Effector CD8-positive, alpha-beta T cell (primary cell): Measurements from ENCODE around the gene P2RX3.

Experiments
- DNase-seq: peaks from one replicate; lab custom pipeline; 2025; lab: John Stamatoyannopoulos, UW

The P2RX3 gene

GRCh38 chr11:57310091-57310490 lies 28.1 kb upstream of the P2RX3 start:
- no peak for DNase-seq

GRCh38 chr11:57310630-57311086 lies 27.5 kb upstream of the P2RX3 start:
- no peak for DNase-seq

DNA sequence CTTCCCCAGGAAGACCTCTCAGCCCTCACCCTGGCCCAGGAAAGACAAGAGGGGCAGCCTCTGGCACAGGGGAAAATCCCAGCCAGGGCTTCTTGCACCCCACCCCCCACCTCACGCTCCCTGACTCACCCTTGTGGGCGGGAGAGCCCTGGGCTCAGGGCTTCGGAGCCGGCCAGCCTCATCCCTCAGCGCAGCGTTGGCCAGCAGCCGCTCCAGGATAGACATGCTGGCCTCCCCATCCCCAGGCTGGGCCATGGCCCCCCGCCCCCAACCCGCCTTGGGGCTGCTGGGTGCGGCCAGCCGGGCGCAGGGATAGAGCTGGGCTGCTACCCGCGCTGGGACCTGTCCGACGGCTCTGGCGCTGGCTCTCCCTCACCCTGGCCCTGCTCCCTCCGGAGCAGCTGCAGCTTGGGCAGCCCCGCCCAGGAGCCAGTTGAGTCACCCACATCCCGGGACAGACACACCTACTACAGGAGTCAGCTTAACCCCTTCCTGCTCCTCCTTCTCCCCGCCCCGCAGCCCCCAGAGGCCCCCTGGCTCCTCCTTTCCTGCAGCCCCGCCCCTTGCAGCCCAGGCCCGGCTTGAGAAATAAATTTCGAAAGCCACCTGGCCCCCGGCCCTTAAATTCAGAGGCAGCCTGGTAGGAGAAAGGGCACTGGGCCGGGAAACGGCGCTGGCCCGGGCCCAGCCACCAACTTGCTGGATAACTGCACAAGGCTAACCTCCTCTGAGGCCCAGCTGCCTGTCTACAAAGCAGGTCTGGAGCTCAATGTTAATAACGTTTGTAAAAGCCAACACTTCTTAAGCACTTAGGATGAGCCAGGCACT lies 26.8 kb upstream of the P2RX3 start:
- peak; percentile 14 for DNase-seq

GRCh38 chr11:57312511-57313021 lies 25.6 kb upstream of the P2RX3 start:
- no peak for DNase-seq

- no peak for DNase-seq
Measured at GRCh38 chr11:57313071-57313787, 24.9 kb upstream of the P2RX3 start.

GRCh38 chr11:57313788-57314135 lies 24.4 kb upstream of the P2RX3 start:
- no peak for DNase-seq

DNA sequence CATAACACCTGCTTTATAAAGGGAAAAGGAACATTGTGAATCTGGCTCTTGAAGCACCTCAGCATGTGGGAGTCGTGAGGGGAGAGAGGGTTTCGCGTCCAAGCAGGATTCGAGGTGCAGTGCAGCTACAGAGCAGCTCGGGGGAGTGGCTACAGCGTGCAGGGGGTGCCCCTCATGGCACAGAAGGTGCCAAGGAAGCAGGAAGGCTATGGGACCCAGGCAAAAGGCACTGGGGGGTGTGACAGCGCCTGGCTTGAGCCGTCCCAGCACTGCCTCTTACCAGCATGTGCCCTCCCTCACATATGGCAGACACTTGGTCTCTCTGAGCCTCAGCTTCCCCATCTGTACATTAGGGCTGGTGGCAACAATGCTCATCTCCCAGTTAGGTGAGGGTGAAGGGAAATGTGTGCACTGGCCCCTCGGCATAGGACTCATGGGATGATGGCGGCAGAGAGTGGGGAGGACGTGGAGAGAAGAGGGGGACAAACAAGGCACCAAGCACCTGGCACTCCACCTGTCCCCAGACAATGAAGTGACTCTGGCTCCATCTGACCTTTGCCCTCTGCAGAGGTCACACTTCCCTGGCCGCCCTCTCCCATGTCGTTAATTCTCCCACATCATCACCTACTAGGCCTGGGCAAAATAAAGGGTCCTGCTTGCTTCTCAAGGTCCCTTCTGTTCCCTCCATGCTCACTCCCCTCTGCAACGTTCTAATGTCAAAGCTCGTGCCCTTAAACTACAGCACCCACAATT lies 23.8 kb upstream of the P2RX3 start:
- DNase-seq: no peak

- no peak for DNase-seq
Measured at GRCh38 chr11:57315491-57315890, 22.7 kb upstream of the P2RX3 start.

DNA sequence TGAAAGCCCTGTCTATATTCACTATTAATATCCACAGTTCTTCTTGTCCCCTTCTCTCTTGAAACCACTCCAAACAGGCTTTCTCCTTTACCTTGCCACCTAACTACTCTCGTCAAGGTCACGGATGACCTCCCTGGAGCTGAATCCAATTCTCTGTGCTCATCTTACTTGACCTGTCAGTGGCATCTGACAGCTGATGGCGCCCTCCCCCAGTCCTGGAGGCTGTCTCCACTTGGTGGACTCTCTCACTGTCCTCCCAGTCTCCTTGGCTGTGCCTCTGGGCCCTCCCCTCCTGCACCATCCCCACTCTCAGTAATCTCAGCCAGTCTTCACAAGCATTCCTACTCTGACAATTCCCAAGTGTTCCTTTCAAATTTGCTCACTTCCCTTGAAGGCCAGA lies 22.1 kb upstream of the P2RX3 start:
- no peak for DNase-seq

DNA sequence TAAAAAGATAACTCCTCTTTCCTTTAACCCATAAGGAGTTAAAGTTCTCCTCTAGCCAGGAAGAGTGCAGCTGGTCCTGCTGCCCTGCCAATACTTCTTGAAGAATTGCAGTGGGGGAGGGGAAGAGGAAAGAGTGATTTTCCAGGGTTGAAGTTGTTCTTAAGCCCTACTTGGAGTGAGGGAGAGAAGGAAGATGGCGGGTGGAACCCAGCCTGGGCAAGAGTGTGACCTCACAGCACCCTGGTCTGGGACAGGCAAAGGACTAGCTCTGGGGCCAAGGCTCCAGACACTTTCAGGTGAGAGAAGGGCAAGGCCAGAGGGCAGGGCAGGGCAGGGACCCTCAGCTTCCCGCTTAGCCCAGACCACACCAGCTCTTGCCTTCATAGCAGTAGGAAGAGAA lies 20.0 kb upstream of the P2RX3 start:
- no peak for DNase-seq

DNA sequence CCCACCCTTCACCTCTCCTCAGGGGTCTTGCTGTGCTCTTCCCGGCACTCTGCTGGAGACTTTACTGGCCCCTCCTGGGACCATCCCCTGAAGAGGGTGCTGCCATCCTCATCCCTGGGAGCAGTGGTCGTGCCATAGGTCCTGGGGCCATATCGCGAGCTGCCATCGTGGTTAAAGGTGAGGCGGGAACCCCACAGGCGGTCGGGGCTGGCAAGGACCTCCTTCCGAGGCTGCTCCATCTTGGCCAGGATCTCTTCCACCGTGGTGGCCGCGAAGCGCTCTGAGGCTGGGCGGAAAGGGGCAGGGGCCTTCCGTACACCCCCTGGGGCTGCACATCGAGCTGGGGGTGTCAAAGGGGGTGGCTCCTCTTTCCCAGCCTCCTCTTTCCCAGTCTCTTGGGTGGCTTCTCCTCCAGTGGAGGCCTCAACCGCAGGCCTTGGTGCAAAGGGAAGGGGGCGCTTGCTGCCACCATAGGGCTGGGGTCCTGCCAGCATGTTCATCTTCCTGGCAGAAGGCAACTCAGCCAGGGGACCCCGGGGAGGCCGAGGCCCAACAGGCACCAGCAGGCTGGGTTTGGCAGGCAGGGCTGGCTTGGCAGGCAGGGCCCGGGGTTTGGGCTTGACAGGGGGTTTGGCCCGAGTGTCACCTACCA lies 18.0 kb upstream of the P2RX3 start:
- no peak for DNase-seq

GRCh38 chr11:57320719-57321387 lies 17.3 kb upstream of the P2RX3 start:
- DNase-seq: no peak

DNA sequence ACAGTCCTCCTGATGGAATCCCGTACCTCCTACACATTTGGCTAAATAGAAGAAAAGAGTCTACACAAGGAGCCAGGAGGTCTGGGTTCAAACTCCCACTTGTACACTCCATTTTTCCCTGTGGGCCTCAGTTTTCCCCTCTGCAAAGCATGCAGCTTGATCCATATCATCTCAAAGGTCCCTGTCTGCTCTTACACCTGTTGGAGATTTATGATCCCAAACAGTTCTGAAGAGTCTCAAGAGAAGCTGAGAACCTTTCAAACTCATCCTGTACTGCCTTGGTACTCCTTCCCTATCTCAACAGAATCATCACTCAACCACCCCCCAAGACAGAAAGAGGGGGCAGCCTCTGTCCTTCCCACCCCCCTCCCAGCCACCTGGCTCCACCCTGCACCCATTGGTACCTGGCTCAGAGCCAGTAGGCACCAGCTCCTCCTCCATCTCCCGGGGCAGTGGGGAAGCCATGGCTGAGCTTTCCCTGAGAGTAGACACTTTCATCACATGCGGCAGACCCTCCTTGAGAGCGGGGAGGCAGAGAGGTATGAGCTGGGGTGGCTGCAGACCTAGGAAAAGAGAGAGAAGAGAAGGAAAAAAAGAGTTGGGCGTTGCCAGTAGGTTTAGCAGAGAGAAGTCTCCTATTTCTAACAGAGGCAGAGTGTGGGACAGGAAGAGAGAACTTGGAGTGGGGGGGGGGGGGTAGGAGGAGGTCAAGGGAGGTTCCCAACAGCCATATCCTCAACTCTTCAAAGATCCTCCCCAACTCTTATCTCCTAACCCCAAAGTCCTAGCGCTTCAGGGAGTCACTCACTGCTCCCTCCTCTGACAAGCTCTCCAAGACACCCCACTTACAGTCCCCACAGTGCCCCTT lies 16.5 kb upstream of the P2RX3 start:
- DNase-seq: no peak

DNA sequence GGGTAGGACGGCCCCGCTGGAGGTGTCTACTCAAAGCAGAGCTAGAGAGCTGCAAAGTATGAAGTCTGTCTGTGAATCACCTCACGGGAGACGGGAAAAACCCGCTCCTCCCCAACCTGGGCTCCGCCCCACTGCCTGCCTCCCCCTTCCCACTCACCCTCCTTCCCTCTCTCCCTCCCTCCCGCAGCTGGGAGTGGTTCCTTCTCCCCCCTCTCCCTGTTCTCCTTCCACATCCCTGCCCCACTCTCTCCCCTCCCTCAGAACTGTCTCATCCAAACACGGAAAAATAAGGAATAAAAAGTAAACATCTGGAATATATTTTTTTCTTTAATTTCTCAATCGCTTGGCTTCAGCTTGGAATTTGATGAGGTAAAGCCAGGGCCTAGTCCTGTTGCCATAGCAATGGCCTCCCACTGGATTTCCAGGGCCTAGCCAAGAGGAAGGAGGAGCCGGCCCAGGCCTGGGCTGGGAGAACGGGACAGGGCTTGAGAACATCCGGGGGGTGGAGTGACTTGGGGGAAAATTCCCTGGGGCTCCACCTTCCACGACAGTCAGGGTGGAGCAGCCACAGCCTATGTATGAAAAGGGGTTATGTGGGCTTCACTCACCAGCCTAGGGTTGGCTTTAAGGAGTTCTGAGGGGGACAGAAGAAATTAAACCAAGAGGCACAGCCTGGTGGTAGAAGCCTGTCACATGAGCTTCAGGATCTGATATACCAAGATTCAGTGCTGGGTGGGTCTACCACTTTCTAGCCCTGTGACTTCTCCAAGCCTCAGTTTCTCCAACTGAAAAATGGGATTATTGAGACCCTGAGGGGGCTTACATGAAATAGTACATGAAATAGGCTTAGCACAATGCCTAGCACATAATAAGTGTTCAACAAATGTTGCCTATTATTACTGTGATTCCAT lies 15.6 kb upstream of the P2RX3 start:
- DNase-seq: no peak

DNA sequence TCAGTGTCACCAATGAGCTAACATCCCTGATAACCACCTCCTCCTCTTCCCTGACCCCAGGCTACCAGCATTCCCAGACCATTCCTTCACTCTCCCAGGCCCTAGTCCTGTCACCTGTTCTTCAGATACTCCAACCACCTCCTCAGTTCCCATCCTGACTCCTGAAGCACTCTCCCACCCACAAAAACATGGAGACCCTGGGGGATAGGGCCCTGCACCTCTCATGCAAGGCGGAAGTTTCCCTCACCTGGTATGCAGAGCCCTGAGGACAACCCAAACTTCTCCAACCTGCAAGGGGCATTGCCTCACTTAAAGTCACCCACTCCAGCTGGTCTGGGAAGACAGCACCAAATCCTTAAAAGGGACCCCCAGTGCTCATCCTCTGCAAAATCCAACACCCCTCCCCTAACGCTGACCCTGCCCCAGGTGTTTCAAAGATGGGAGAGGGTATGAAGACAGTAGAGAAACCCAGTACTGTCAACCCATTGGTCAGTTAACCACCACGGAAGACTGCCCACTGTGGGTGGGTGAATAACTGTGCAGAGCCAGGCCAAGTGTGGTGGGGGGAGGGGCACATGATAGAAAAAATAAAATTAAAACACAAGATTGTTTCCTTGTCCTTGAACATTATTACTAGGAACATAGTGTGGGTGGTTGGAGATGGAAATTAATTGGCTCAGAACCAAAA lies 14.8 kb upstream of the P2RX3 start:
- no peak for DNase-seq

- no peak for DNase-seq
Measured at GRCh38 chr11:57323855-57324153, 14.3 kb upstream of the P2RX3 start.

DNA sequence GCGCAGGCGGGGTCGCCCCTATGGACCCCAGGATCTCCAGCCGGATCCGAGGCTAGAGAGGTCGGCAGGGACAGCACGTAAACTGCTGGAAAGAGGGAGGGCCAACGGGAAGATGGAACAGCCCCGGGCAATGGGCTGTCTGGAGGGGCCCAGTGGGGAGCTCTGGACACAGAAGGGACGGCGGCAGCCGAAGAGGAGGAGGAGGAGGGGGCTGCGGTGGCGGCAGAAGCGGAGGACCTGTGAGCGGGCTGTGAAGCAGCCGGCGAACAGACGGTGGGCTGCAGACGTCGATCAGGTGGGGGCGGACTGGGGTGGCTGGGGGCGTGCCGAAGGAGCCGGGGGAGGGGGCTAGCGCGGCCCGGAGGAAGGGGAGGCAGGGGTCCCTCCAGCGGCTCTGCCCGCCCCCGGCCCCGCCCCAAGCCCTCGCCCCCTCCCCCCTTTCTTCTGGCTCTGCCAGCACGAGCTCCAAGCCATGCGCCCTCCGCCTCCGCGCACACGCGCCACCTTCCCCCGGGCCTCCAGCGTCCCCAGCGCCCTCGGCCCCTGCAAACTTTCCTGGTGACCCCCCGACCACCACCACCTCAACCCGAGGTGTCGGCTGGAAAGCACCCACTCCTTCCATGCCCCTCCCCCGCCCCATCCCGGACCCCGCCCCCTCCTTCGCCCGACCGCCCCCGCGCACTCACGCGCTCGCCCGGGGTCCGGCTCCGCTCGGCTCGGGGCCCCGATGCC lies 13.8 kb upstream of the P2RX3 start:
- no peak for DNase-seq
